PC-3 (cell line): Measurements from ENCODE around the gene BEND5.

Experiments used
- EZH2 ChIP-seq: fragments of 300-600 bp; sonication (generic); IDR thresholded peaks from one replicate; pipeline ENCODE4 v1.6.1; 2017; ENCODE audit warnings: antibody characterized with exemption, mild to moderate bottlenecking, low read length; ENCODE audit not compliant: unreplicated experiment
- EZH2phosphoT487 ChIP-seq: fragments of 300-600 bp; sonication (generic); IDR thresholded peaks from 2 replicates; pipeline ENCODE4 v1.6.1; 2018; ENCODE audit warnings: mild to moderate bottlenecking, antibody characterized with exemption, low read length, borderline replicate concordance
- TF ChIP-seq, protein P1 (sequence below): fragments of 300-600 bp; sonication (generic); conservative IDR thresholded peaks from 2 replicates; pipeline ENCODE4 v1.5.1; 2017; ENCODE audit warnings: antibody characterized with exemption, low read depth, mild to moderate bottlenecking, low read length

DNA sequence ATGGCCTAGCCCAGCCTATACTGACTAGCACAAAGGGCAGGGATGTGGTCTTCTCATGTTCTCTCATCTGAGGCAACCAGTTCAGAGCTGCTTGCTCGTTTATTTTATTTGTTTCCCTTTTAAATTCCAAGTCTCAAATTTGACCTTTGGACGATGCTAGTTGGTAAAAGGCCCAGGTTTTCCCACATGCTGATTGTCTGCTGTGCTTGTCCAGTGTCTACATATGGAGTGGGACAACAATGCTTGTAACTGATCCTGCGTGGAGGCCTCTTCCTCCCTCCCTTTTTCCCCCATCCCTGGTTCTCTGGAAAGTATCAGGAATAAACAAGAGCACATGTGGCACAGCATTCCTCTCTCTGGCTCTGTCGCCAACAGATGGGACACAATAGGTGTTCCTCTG is 34.0 kb upstream of the BEND5 start:
- TF ChIP-seq, protein P1, sequence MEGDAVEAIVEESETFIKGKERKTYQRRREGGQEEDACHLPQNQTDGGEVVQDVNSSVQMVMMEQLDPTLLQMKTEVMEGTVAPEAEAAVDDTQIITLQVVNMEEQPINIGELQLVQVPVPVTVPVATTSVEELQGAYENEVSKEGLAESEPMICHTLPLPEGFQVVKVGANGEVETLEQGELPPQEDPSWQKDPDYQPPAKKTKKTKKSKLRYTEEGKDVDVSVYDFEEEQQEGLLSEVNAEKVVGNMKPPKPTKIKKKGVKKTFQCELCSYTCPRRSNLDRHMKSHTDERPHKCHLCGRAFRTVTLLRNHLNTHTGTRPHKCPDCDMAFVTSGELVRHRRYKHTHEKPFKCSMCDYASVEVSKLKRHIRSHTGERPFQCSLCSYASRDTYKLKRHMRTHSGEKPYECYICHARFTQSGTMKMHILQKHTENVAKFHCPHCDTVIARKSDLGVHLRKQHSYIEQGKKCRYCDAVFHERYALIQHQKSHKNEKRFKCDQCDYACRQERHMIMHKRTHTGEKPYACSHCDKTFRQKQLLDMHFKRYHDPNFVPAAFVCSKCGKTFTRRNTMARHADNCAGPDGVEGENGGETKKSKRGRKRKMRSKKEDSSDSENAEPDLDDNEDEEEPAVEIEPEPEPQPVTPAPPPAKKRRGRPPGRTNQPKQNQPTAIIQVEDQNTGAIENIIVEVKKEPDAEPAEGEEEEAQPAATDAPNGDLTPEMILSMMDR: no peak
- TF ChIP-seq EZH2 (no peak), EZH2phosphoT487 (no peak)
